ENCODE measurements around the gene CDKN2B-AS1.

DNA sequence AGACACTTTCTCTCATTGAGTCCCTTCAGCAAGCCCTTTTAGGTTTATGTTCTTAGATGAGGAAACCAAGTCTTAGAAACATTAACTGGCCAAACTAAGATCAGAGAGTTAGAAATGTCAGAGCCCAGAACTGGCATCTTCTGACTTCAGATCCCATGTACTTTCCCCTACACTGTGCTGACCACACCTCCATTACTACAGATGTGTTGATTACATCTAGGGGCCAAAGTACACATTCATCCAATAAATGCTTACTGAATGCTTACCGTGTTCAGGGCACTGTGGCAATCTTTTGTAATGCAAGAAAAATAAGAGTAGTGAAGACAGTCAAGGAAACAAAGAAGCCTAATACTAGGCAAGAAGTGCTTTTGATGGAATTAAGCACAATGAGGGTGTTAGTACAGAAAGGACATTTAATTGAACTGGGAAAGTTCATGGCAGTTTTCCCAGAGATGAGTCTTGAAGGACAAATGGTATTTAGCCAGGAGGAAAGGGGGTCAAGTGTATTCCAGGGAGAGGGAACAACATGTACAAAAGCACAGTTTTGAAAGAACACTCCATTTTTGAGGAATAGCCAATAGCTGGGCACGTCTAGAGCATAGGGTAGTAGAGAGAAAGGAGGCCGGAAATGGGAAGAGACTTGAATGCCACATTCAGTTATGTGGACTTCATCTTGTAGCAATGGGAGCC lies 104.2 kb downstream of the CDKN2B-AS1 start:
- TF ChIP-seq, protein P1, sequence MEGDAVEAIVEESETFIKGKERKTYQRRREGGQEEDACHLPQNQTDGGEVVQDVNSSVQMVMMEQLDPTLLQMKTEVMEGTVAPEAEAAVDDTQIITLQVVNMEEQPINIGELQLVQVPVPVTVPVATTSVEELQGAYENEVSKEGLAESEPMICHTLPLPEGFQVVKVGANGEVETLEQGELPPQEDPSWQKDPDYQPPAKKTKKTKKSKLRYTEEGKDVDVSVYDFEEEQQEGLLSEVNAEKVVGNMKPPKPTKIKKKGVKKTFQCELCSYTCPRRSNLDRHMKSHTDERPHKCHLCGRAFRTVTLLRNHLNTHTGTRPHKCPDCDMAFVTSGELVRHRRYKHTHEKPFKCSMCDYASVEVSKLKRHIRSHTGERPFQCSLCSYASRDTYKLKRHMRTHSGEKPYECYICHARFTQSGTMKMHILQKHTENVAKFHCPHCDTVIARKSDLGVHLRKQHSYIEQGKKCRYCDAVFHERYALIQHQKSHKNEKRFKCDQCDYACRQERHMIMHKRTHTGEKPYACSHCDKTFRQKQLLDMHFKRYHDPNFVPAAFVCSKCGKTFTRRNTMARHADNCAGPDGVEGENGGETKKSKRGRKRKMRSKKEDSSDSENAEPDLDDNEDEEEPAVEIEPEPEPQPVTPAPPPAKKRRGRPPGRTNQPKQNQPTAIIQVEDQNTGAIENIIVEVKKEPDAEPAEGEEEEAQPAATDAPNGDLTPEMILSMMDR (IDR thresholded peaks at IDR 0.05): no peak
- TF ChIP-seq EZH2 (IDR thresholded peaks at IDR 0.05; ENCODE audit: borderline replicate concordance, insufficient read depth, low read depth, low read length, poor library complexity, severe bottlenecking): no peak
